ENCODE data around the gene PYGO1.
"Not testable (repeated sequence)": the region's sequence is repeated elsewhere in the genome, so short reads cannot be mapped to it uniquely, and the experiment has no call there.

Gene PYGO1, protein sequence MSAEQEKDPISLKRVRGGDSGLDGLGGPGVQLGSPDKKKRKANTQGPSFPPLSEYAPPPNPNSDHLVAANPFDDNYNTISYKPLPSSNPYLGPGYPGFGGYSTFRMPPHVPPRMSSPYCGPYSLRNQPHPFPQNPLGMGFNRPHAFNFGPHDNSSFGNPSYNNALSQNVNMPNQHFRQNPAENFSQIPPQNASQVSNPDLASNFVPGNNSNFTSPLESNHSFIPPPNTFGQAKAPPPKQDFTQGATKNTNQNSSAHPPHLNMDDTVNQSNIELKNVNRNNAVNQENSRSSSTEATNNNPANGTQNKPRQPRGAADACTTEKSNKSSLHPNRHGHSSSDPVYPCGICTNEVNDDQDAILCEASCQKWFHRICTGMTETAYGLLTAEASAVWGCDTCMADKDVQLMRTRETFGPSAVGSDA

GRCh38 chr15:55588070-55588814, at the start of gene PYGO1:
Gene PYGO1 (minus strand): TSS chr15:55588345. CDS start chr15:55587883, 462 bp downstream.
- DNase-seq, result peak; percentile 16 to 60

DNA sequence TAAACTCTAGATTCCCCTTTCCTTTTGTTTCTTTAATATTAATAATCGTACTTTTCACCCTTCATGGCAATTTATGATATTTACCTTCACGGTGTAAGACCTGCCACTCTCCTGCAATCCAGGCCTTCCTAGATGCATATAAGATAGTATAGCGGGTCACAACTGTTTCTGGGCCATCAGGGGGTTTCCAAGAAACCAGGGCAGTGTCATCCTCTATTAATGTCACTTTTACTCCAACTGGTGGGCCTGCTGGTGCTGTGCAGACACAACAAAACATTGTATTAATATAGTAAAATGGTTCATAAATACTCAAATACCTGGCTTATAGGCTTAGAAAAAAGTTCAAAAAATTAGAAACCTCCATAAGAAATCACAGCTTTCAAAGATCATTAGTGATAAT, 48.9 kb upstream of the PYGO1 start:
- no peak for DNase-seq

DNA sequence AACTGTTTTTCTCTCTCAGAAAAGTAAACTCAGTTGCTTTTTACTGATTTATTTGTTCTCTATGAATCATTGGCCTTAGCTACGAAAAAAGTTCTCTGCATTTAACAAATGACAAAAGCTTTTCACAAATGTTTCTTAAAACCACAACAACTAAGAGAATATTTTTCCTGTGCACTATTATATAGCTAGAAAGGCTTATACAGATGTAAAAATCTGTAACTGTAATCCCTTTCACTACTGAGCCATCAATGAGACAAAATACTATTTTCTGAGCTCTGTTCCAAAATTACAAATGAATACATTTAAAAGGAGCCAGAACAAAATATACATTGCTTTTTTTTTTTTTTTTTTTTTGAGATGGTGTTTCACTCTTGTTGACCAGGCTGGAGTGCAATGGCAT, 45.6 kb upstream of the PYGO1 start:
- no peak for DNase-seq

DNA sequence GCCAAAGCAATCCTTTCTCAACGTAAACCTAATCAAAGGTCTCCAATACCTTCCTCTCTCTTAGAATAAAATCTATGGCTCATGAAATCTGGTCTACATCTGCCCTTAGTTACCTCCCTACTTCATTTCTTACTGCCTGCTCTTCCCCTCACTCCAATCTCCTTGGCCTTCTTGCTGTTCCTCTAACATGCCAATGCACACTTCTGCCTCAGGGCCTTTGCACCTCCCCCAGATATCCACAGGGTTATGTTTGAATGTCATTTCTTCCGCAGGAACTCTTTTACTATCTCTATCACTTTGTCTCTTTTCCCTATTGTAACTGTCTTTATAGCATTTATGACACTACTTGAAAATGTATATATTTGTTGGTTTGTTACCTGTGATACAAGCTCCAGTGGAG, 44.3 kb upstream of the PYGO1 start:
- DNase-seq, result no peak

DNA sequence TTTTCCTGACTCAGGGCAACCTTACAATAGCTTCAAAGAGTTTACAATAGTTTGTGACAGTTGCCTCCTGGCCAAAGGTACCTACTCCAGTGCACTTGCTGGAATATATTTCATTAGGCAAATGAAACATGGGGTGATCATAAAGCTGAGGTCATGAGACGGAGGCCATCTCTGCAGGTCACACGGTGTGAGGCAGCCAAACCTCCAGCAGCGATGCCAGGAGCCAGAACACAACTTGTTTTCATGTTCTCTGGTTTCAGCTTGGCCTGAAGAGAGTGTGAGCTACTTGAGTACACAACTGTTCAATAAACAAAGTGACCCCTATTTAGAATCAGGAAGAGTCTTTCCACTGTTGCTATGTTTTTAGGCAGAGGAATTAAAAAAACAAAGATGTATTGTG, 42.7 kb upstream of the PYGO1 start:
- DNase-seq, result no peak

DNA sequence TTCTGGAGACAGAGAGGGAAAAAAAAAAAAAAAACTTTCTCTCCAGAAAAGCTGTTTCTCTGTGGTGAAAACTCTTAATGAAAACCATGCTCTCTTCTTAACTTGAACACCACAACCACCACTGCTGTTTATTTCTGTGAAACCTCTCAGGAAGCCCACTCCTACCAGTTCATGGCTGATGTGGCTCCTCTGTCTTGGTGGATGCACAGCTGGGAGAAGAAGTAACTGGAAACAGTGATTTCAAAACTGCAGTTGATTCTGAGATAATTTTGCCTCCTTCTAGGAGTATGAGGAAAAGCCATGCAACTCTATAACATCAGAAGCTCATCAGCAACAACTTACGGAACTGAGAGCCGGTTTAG, 40.2 kb upstream of the PYGO1 start:
- no peak for DNase-seq

DNA sequence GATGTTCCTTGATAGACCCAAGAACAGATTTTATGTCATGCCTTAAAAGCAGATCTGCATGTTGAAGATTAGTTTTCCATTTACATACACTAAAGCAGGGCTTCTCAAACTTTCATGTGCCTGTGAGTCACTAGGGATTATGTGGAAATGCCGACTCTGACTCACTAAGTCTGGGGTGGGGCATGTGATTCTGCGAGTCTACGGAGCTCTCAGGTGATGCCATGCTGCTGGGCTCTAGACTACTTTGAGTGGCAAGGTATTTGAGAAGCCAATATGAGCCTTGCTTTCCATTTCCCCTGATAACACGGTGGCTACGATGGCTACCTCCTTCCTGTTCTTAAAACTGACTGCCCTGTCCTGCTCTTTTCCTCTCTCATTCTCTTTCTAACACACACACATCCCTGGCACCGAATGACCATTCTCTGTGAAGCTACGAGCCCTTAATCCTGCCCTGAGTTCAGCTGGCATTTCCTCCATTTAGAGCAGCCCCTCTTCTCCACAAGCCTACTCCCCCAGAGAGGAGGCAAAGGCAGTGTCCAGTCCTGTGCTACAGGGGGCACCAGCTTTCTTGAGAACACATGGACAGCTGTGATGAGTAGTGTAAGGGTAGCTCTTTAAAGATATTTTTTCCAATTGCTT, 39.7 kb upstream of the PYGO1 start:
- DNase-seq, result no peak

DNA sequence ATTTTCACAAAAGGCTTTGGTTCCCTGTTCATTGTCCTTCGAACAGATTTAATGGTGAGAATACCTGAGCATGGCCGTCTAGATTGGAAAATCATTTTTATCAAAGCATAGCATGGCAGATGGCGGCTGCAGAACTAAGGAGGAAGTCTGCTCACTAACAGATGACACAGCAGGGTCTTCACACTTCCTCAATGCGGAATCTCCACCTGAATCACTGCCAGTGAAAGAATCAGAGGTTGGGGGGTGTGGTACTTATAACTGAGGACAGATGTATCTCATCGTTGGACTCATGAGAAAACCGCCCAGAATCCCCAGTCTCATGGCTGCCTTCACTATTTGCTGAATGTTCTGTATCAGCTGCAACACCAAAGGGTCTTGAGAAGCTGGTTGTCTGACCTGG, 31.6 kb upstream of the PYGO1 start:
- DNase-seq, result no peak

- DNase-seq, result no peak
Measured at GRCh38 chr15:55618387-55618786, 30.2 kb upstream of the PYGO1 start.

DNA sequence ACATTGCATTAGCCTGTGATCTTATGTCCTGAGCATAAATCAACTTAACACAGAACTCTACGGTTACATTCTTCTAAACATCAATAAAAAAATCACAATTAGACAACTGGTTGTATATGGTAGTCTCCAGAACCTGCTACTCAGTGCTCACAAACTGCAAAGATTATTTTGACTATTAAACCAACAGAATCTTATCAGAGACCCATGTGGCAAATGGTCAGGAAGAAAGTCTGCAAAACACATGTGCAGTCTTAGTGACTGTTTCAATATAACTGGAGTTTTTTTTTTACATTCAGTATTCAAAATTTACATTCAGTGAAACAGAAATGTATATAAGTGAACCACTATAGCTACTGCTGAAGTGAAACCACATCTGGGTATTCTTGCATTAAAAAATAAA, 27.3 kb upstream of the PYGO1 start:
- DNase-seq, result no peak

- DNase-seq, result no peak
Measured at GRCh38 chr15:55613727-55614126, 25.6 kb upstream of the PYGO1 start.

GRCh38 chr15:55606214-55606613, 18.1 kb upstream of the PYGO1 start:
- no peak for DNase-seq

DNA sequence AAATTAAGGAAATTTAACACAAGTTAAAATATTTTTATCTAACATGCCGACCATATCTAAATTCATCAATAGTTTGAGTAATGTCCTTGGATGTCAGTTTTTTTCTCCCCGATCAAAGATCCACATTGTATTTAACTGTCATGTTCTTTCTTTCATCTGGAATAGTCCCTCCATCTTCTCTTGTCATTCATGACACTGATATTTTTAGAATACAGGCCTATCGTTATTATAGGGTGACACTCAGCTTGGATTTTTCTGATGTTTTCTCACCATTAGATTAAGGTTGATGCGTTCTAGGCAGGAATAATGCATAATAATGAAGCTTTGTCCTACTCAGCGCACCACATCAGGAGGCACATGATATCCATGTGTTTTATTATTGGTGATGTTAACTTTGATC, 13.2 kb upstream of the PYGO1 start:
- no peak for DNase-seq

DNA sequence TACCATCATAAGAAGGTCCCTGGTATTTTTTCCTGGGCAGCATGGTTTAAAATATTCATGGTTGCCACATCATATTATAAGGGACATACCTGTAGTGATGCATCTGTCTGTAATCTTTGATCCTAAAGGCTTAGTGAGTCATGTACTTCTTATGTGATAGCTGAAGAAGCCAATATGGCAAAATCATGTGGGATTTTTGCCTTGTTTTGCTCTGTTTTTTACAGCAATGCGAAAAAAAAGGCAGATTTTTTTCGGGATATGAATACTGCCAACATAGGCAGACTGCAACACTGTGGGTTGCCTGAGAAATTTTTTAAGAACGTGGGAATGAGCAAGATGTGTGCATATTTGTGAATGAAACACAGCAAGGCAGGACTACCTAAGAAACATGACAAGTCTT, 11.3 kb upstream of the PYGO1 start:
- DNase-seq, result no peak

GRCh38 chr15:55593019-55593418, 4.9 kb upstream of the PYGO1 start:
- DNase-seq, result not testable (repeated sequence)

DNA sequence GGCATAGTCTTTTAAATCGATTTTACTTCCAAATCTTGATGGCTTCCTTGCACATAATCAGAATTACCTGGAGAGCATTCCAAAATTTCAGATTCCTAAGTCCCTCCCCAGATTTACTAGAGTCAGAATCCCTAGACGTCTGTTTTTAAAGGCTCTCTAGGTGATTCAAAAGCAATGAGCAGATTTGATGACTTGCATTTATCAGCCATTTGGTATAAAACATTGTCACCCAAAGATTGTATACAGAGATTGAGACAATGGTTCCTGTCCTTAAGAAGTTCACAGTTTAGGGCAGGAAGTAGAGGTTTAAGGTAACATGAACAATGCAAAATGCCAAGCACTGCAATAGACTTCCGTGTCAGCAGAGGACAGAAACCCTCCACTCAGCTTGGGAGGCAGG, 2.6 kb upstream of the PYGO1 start:
- DNase-seq, result no peak

- no peak for DNase-seq
Measured at GRCh38 chr15:55589287-55589686, 1.1 kb upstream of the PYGO1 start.

GRCh38 chr15:55588815-55589115, 620 bp upstream of the PYGO1 start:
- DNase-seq, result no peak

- DNase-seq, result no peak
Measured at GRCh38 chr15:55587321-55588069, 650 bp downstream of the PYGO1 start.

GRCh38 chr15:55586808-55587207, 1.3 kb downstream of the PYGO1 start:
- DNase-seq, result no peak

DNA sequence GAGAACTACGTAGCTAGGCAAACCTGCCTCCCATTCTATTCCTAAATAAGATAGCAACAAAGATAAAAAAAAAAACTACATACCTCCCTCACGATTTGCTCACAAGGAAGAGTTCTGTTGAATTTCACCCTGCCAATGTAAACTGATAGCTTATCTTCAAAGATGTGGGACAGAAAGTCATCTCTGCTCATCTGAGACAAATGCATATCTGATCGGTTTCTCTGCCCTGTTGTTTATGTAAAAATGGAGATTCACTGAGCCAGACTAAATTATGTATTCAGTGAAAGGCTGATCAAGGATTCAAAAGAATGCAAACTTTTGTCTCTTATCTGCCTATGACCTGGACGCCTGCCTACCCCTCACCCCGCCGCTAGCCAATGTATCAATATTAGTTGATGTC, 11.2 kb downstream of the PYGO1 start:
- no peak for DNase-seq

DNA sequence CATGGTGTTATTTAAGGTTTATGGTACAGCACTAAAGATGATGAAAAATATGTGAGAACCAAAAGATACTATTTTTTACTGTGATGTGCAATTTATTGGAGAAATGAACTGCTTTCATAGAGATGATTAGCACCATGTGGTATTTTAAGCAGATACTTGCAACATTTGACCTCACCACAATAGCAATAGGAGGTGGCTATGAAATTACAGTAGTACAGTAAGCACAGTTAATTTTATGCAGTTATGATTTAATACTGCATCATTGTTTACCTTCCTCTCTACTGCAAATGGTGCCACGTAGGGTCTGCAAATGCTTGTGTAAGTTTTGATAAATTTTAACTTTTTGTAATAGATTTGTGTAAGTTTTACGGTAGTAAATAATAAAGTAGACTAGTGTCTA, 14.0 kb downstream of the PYGO1 start:
- no peak for DNase-seq

DNA sequence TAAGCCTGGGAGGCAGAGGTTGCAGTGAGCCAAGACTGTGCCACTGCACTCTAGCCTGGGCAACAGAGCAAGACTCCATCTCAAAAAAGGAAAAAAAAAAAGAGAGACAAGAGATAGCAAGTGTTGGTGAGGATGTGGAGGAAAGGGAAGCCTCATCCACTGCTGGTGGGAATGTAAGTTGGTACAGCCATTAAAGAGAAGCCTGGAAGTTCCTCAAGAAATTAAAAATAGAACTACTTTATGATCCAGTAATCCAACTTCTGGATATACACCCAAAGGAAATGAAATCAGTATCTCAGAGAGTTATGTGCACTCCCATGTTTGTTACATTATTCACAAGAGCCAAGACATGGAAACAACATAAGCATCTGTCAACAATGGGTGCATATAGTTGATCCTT, 14.9 kb downstream of the PYGO1 start:
- no peak for DNase-seq
